Glutamatergic neuron (in vitro differentiated cells): ENCODE data around the gene CAP1. TPM values are rescaled to one million over a fixed set of nuclear protein-coding genes. Genes with fewer than 3 reads are reported as not detected.
"Not testable (repeated sequence)": the region's sequence is repeated elsewhere in the genome, so short reads cannot be mapped to it uniquely, and the experiment has no call there.

Experiments
- DNase-seq: peaks from one replicate; pipeline ENCODE4 v3.0.0; 2022
- H3K27ac Mint-ChIP-seq: one replicate; pipeline ENCODE4 v1.8.0; 2020; ENCODE audit warnings: mild to moderate bottlenecking, mixed read lengths, inconsistent platforms; ENCODE audit not compliant: unreplicated experiment
- H3K27me3 Mint-ChIP-seq: one replicate; pipeline ENCODE4 v1.8.0; 2020; ENCODE audit warnings: mild to moderate bottlenecking, moderate library complexity, mixed read lengths, inconsistent platforms; ENCODE audit not compliant: unreplicated experiment
- H3K36me3 Mint-ChIP-seq: one replicate; pipeline ENCODE4 v1.8.0; 2020; ENCODE audit warnings: mild to moderate bottlenecking, mixed read lengths, inconsistent platforms; ENCODE audit not compliant: unreplicated experiment
- H3K4me1 Mint-ChIP-seq: one replicate; pipeline ENCODE4 v1.8.0; 2020; ENCODE audit warnings: mild to moderate bottlenecking, low read depth, mixed read lengths, inconsistent platforms; ENCODE audit not compliant: unreplicated experiment
- H3K4me3 Mint-ChIP-seq: one replicate; pipeline ENCODE4 v1.8.0; 2020; ENCODE audit warnings: mild to moderate bottlenecking, mixed read lengths, inconsistent platforms; ENCODE audit not compliant: unreplicated experiment
- H3K9me3 Mint-ChIP-seq: one replicate; pipeline ENCODE4 v1.8.0; 2020; ENCODE audit warnings: mild to moderate bottlenecking, moderate library complexity, mixed read lengths, inconsistent platforms; ENCODE audit not compliant: unreplicated experiment
- CTCF ChIP-seq: fragments of 200-600 bp; sonication (generic); IDR thresholded peaks from one replicate; pipeline ENCODE4 v1.5.0; 2021; ENCODE audit not compliant: partially characterized antibody, unreplicated experiment
- total RNA-seq: library from RNA; stranded (reverse); fragmentation: NEBNext Ultra II Directional; extraction: Animal tissue kit (Norgen Biotek cat#: 25700); gene quantifications from one replicate; pipeline ENCODE4 v1.2.1, GENCODE V29; 2021; ENCODE audit not compliant: unreplicated experiment

Gene CAP1
- total RNA-seq, 1 donor from 2014 or later: 293 TPM

GRCh38 chr1:40081871-40082270 lies 41.3 kb downstream of the CAP1 start:
- H3K36me3 Mint-ChIP-seq: no peaks in the 10 kb centered on the region
- no peak for TF ChIP-seq CTCF
- no peak overlapping the region for H3K4me3 Mint-ChIP-seq
- H3K27me3 Mint-ChIP-seq: no peaks in the 10 kb centered on the region
- no peak for DNase-seq
- peaks cover 2% of the 10 kb centered on the region for H3K9me3 Mint-ChIP-seq
- H3K4me1 Mint-ChIP-seq: no peaks in the 10 kb centered on the region
- H3K27ac Mint-ChIP-seq: no peak overlapping the region

- H3K27me3 Mint-ChIP-seq, H3K36me3 Mint-ChIP-seq, H3K4me1 Mint-ChIP-seq, H3K4me3 Mint-ChIP-seq, H3K9me3 Mint-ChIP-seq, H3K27ac Mint-ChIP-seq: not testable (repeated sequence)
- peak; percentile 77 for TF ChIP-seq CTCF
- peak; percentile 83 for DNase-seq
These were observed 44.2 kb downstream of the CAP1 start for GRCh38 chr1:40084750-40085149.

- no peak for DNase-seq
- no peaks in the 10 kb centered on the region for H3K4me1 Mint-ChIP-seq
- H3K9me3 Mint-ChIP-seq: no peaks in the 10 kb centered on the region
- H3K27ac Mint-ChIP-seq: no peak overlapping the region
- peaks cover 1% of the 10 kb centered on the region for H3K27me3 Mint-ChIP-seq
- H3K36me3 Mint-ChIP-seq: no peaks in the 10 kb centered on the region
- no peak for TF ChIP-seq CTCF
- no peak overlapping the region for H3K4me3 Mint-ChIP-seq
These were observed 50.3 kb downstream of the CAP1 start for GRCh38 chr1:40090652-40091355.

GRCh38 chr1:40092241-40092640 lies 51.7 kb downstream of the CAP1 start:
- TF ChIP-seq CTCF: no peak
- Mint-ChIP-seq H3K27me3 (peaks cover 6% of the 10 kb centered on the region), H3K27ac (no peak overlapping the region), H3K9me3 (peaks cover 4% of the 10 kb centered on the region), H3K4me3 (no peak overlapping the region), H3K4me1 (no peaks in the 10 kb centered on the region), H3K36me3 (no peaks in the 10 kb centered on the region)
- no peak for DNase-seq

DNA sequence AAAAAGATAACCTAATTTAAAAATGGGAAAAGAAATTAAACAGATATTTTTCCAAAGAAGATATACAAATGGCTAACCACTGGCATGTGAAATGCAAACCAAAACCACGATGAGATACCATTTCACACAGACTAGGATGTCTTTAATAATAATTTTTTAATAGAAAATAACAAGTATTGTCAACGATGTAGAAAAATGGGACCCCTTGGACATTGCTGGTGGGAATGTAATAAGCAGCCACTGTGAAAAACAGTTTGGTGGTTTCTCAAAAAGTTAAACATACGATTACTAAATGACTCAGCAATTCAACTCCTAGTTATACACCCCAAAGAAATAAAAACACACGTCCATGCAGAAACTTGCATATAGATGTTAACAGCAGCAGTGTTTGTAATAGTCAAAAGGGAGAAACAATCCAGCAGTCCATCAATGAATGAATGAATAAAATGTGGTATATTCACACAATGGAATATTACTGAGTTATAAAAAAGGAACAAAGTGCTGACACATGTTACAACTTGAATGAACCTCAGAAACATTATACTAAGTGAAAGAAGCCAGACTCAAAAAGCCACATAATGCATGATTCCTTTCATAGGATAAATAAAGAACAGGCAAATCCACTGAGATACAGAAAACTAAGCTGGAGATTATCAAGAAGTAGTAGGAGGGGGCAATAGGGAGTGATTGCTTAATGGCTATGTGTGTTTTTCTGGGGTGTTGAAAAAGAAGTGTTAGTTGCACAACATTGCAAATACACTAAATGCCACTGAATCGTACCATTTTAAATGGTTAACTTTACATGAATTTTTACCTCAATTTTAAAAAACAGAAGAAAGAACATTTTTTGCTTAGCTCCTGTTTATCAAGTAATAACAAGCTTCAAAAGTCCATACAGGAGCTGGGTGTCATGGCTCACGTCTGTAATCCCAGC lies 52.4 kb downstream of the CAP1 start:
- no peak overlapping the region for H3K4me3 Mint-ChIP-seq
- peaks cover 8% of the 10 kb centered on the region for H3K27me3 Mint-ChIP-seq
- H3K27ac Mint-ChIP-seq: no peak overlapping the region
- peaks cover 4% of the 10 kb centered on the region for H3K4me1 Mint-ChIP-seq
- peaks cover 7% of the 10 kb centered on the region for H3K9me3 Mint-ChIP-seq
- H3K36me3 Mint-ChIP-seq: no peaks in the 10 kb centered on the region
- no peak for DNase-seq
- TF ChIP-seq CTCF: no peak
